SU-DHL-6 (cell line): Measurements from ENCODE around the gene ATG4C.

Source experiments
- CTCF ChIP-seq: fragments of 200-600 bp; sonication (generic); IDR thresholded peaks from one replicate; pipeline ENCODE4 v1.5.1; 2017; ENCODE audit warnings: antibody characterized with exemption, mild to moderate bottlenecking, low read length, moderate library complexity; ENCODE audit not compliant: insufficient read depth, poor library complexity, severe bottlenecking
- EZH2phosphoT487 ChIP-seq: fragments of 200-600 bp; sonication (generic), shearing (Covaris generic); conservative IDR thresholded peaks from 2 replicates; pipeline ENCODE4 v1.6.1; 2018; ENCODE audit warnings: mild to moderate bottlenecking, antibody characterized with exemption, low read length, moderate library complexity, mixed read lengths

- no peak for TF ChIP-seq CTCF
- no peak for TF ChIP-seq EZH2phosphoT487
Measured at GRCh38 chr1:62903522-62903921, 119.6 kb downstream of the ATG4C start.
